Measurements from ENCODE around the gene IGFBP7.

IGFBP7 gene

DNA sequence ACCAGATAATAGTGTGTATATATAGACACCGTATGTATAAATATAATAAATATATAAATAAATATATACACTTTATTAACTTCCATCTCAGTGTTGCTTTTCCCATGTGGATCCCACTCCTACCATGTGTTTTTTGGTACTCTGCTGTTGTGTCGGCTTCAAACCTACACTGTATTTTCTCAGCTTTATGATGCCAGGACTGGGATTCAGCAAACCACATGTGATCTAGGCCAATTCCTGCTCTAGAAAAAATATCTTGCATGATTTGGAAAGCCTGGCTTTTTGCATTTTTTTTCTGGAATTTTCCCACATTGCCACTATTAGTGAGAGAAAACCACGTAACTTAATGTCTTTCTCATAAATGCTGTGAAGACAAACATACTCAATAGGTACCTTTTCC, 75.7 kb downstream of the IGFBP7 start:
- no peak overlapping the region for H3K4me2 ChIP-seq (ENCODE audit: low read length)
- TF ChIP-seq, protein P1, sequence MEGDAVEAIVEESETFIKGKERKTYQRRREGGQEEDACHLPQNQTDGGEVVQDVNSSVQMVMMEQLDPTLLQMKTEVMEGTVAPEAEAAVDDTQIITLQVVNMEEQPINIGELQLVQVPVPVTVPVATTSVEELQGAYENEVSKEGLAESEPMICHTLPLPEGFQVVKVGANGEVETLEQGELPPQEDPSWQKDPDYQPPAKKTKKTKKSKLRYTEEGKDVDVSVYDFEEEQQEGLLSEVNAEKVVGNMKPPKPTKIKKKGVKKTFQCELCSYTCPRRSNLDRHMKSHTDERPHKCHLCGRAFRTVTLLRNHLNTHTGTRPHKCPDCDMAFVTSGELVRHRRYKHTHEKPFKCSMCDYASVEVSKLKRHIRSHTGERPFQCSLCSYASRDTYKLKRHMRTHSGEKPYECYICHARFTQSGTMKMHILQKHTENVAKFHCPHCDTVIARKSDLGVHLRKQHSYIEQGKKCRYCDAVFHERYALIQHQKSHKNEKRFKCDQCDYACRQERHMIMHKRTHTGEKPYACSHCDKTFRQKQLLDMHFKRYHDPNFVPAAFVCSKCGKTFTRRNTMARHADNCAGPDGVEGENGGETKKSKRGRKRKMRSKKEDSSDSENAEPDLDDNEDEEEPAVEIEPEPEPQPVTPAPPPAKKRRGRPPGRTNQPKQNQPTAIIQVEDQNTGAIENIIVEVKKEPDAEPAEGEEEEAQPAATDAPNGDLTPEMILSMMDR (IDR thresholded peaks at IDR 0.05), result no peak
- H3K79me2 ChIP-seq, result no peaks in the 10 kb centered on the region
- H3K36me3 ChIP-seq (ENCODE audit: control insufficient read depth, insufficient read depth, low read length), result no peaks in the 10 kb centered on the region
- H3K27me3 ChIP-seq (ENCODE audit: control insufficient read depth, insufficient read depth, low read length), result no peaks in the 10 kb centered on the region
- no peaks in the 10 kb centered on the region for H3K9me3 ChIP-seq (ENCODE audit: control insufficient read depth, low read length)
- no peak overlapping the region for H3K4me3 ChIP-seq (ENCODE audit: low read depth, low read length)
- no peak overlapping the region for H3K9ac ChIP-seq
- no peak overlapping the region for H3K27ac ChIP-seq
- no peak overlapping the region for H2AFZ ChIP-seq
- H3K4me1 ChIP-seq, result no peaks in the 10 kb centered on the region

DNA sequence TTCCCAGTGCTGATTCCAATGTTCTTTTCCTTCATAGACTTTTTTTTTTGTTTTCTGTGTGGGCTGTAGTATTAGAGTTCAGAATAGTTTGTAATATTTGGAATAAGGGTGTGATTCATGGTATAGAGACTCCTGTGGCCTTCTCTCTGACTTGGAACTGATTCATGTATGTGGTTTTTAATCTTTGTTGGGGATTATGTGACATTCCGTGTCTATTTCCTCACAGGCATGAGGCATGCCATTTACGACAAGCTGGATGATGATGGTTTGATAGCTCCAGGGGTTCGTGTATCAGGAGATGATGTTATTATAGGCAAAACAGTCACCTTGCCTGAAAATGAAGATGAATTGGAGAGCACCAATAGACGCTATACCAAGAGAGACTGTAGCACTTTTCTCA, 87.1 kb downstream of the IGFBP7 start:
- no peak overlapping the region for H2AFZ ChIP-seq
- H3K27ac ChIP-seq, result no peak overlapping the region
- H3K36me3 ChIP-seq (ENCODE audit: control insufficient read depth, insufficient read depth, low read length), result no peaks in the 10 kb centered on the region
- no peaks in the 10 kb centered on the region for H3K79me2 ChIP-seq
- no peaks in the 10 kb centered on the region for H3K27me3 ChIP-seq (ENCODE audit: control insufficient read depth, insufficient read depth, low read length)
- no peak overlapping the region for H3K4me2 ChIP-seq (ENCODE audit: low read length)
- TF ChIP-seq, protein P1 (IDR thresholded peaks at IDR 0.05), result no peak
- no peak overlapping the region for H3K4me3 ChIP-seq (ENCODE audit: low read depth, low read length)
- no peaks in the 10 kb centered on the region for H3K9me3 ChIP-seq (ENCODE audit: control insufficient read depth, low read length)
- peaks cover 1% of the 10 kb centered on the region for H3K4me1 ChIP-seq
- H3K9ac ChIP-seq, result no peak overlapping the region

DNA sequence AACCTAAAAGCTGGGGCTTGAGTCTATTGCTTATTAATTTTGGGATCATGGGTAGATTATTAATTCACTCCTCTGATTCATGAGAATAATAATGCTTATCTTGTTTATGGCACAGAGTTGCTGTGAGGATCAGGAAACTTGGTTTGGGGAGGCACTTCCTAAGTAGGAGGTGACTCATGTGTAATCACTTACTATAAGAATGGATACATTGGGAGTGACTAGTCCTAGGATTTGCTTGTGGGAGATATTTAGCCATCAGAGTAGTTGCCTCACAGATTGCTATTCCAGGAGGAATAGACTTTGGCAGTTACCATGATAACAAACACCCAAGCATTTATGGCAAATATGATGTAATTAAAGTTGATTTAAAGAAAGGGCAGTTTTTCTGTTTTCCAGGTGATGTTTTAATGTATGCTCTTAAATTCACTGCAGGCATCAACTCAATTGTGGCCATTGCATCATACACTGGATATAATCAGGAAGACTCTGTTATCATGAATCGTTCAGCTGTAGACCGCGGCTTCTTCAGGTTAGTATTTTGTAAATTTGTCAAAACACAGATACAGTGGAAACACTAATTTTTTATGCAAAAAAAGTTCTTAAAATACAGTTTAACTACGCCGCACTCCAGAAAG, 89.6 kb downstream of the IGFBP7 start:
- Histone ChIP-seq H3K27me3 (ENCODE audit: control insufficient read depth, insufficient read depth, low read length) (no peaks in the 10 kb centered on the region), H3K4me2 (ENCODE audit: low read length) (no peak overlapping the region), H3K79me2 (no peaks in the 10 kb centered on the region), H3K27ac (no peak overlapping the region), H3K4me1 (no peaks in the 10 kb centered on the region), H3K4me3 (ENCODE audit: low read depth, low read length) (no peak overlapping the region), H3K9me3 (ENCODE audit: control insufficient read depth, low read length) (no peaks in the 10 kb centered on the region), H2AFZ (no peak overlapping the region), H3K9ac (no peak overlapping the region), H3K36me3 (ENCODE audit: control insufficient read depth, insufficient read depth, low read length) (no peaks in the 10 kb centered on the region)
- TF ChIP-seq, protein P1 (IDR thresholded peaks at IDR 0.05), result no peak

DNA sequence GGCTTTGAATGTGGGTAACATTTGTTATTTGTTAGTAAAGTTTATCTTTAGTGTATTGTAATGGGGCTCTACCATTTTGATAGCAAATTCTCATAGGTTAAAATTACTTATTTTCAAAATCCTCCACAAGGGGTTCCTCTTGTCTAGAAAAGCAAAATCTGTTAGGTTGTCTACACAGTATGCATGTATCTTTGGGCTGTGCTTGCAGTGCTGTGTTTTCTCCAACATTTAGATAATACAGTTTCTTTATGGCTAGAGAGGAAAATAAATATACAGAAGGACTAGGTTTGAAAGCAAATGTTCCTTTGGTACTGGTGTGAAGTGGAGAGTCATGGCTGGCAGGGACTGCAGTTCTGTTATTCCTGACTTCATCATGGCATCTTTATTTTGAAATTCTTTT, 91.2 kb downstream of the IGFBP7 start:
- Histone ChIP-seq H3K4me3 (ENCODE audit: low read depth, low read length) (no peak overlapping the region), H3K36me3 (ENCODE audit: control insufficient read depth, insufficient read depth, low read length) (no peaks in the 10 kb centered on the region), H2AFZ (no peak overlapping the region), H3K79me2 (no peaks in the 10 kb centered on the region), H3K27me3 (ENCODE audit: control insufficient read depth, insufficient read depth, low read length) (no peaks in the 10 kb centered on the region), H3K9me3 (ENCODE audit: control insufficient read depth, low read length) (no peaks in the 10 kb centered on the region), H3K9ac (no peak overlapping the region), H3K4me2 (ENCODE audit: low read length) (no peak overlapping the region), H3K4me1 (no peaks in the 10 kb centered on the region), H3K27ac (no peak overlapping the region)
- TF ChIP-seq, protein P1 (IDR thresholded peaks at IDR 0.05), result no peak

DNA sequence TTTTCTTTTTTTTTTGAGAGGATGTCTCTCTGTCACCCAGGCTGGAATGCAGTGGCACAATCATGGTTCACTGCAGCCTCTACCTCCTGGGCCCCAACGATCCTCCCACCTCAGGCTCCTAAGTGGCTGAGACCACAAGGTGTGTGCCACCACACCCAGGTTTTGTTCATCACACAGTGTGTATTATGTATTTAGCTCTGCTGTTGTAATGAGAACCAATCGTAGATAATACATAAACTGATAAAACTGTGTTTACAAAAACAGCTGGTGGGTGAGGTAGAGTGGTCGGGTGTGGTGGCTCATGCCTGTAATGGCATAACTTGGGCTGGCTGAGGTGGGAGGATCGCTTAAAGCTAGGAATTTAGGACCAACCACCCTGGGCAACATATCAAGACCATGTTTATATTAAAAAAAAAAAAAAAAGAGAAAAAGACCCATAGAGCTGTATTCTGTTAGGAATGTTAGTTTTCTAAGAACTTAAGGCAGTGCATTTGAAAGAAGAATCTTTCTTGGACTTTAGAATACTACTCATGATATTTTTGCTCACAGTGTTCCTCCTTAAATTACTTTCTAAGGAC, 96.6 kb downstream of the IGFBP7 start:
- no peaks in the 10 kb centered on the region for H3K79me2 ChIP-seq

More for the DNA sequence above, 96.6 kb downstream of the IGFBP7 start:
- H2AFZ ChIP-seq, result no peak overlapping the region
- no peaks in the 10 kb centered on the region for H3K27me3 ChIP-seq (ENCODE audit: control insufficient read depth, insufficient read depth, low read length)
- H3K9ac ChIP-seq, result no peak overlapping the region
- H3K27ac ChIP-seq, result no peak overlapping the region
- TF ChIP-seq, protein P1 (IDR thresholded peaks at IDR 0.05), result no peak
- no peaks in the 10 kb centered on the region for H3K36me3 ChIP-seq (ENCODE audit: control insufficient read depth, insufficient read depth, low read length)
- H3K4me3 ChIP-seq (ENCODE audit: low read depth, low read length), result no peak overlapping the region
- no peaks in the 10 kb centered on the region for H3K4me1 ChIP-seq
- no peaks in the 10 kb centered on the region for H3K9me3 ChIP-seq (ENCODE audit: control insufficient read depth, low read length)
- no peak overlapping the region for H3K4me2 ChIP-seq (ENCODE audit: low read length)
